SK-N-MC (cell line): Measurements from ENCODE around the gene ARPP21.

ENCODE experiments used
- DNase-seq: peaks from one replicate; pipeline ENCODE4 v3.0.0-alpha.2; 2011; ENCODE audit warnings: low read depth, low spot score
- H3K27ac ChIP-seq: fragments of 200-600 bp; sonication (generic); 2 replicates; pipeline ENCODE4 v1.5.1; 2016; ENCODE audit warnings: mixed run types
- H3K36me3 ChIP-seq: fragments of 200-600 bp; sonication (generic); 2 replicates; pipeline ENCODE4 v1.6.1; 2017; ENCODE audit warnings: antibody characterized with exemption, low read length, mixed read lengths; ENCODE audit not compliant: insufficient read depth
- H3K4me3 ChIP-seq: fragments of 200-600 bp; sonication (generic); 2 replicates; pipeline ENCODE4 v1.5.1; 2016
- H3K9ac ChIP-seq: fragments of 200-600 bp; sonication (generic); 2 replicates; pipeline ENCODE4 v1.8.0; 2017; ENCODE audit warnings: mixed run types, mixed read lengths; ENCODE audit not compliant: insufficient read length
- H3K9me3 ChIP-seq: fragments of 200-600 bp; sonication (generic); 2 replicates; pipeline ENCODE4 v1.6.1; 2017; ENCODE audit warnings: low read depth, mild to moderate bottlenecking, antibody characterized with exemption, low read length, moderate library complexity, mixed read lengths
- EZH2 ChIP-seq: fragments of 200-600 bp; sonication (generic); IDR thresholded peaks from one replicate; pipeline ENCODE4 v1.6.1; 2017; ENCODE audit warnings: antibody characterized with exemption
- FOXP2 ChIP-seq: optimal IDR thresholded peaks from 2 replicates; pipeline ENCODE3; 2011; ENCODE audit warnings: mild to moderate bottlenecking, moderate library complexity; ENCODE audit not compliant: insufficient read depth; ENCODE audit errors: extremely low read length, control extremely low read depth
- POLR2AphosphoS5 ChIP-seq: IDR thresholded peaks from 2 replicates; pipeline ENCODE4 v1.6.1; 2012; ENCODE audit warnings: mild to moderate bottlenecking, low read depth, low read length, borderline replicate concordance

The ARPP21 gene

DNA sequence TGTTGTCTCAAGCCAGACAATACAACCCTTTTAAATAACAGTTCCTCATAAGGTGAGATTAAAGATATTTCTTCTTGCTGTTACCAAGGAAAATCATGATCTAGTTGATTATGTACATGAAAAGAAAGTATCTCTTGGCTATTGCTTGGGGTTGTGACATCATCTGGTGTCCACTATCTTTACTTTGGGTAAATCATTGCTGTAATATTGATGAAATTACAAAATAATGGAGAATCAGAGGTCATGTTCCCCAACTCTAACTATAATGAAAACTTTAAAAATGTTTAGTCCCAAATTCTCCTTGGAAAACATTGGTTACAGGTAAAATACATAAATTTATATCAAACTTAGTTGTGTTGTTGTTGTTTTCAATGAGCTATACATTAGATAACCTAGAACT, 142.2 kb downstream of the ARPP21 start:
- Histone ChIP-seq H3K36me3 (no peaks in the 10 kb centered on the region), H3K4me3 (no peak overlapping the region), H3K27ac (no peak overlapping the region), H3K9me3 (no peaks in the 10 kb centered on the region), H3K9ac (no peak overlapping the region)
- DNase-seq, result no peak
- TF ChIP-seq FOXP2 (no peak), EZH2 (no peak), POLR2AphosphoS5 (no peak)

DNA sequence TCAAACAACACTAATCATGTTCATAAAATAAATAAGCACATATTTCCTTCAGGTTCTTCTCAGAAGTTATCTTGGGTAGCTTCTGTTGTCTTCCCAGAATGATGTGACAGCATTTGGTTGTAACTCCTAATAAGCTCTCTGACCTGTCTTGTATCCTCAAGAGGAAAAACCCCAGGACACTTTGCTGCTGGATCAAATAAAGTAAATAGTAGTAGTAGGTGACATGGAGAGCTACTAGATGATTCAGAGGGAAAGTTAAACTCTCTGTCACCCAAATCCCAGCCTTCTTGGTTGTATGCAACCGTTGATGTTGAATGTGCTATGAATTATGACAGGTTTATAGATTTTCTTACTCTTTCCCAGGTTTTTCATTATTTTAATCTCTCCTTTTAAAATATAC, 143.0 kb downstream of the ARPP21 start:
- no peaks in the 10 kb centered on the region for H3K36me3 ChIP-seq
- no peak overlapping the region for H3K9ac ChIP-seq
- TF ChIP-seq POLR2AphosphoS5 (no peak), FOXP2 (no peak), EZH2 (no peak)
- no peak overlapping the region for H3K4me3 ChIP-seq
- DNase-seq, result no peak
- no peak overlapping the region for H3K27ac ChIP-seq
- H3K9me3 ChIP-seq, result no peaks in the 10 kb centered on the region

DNA sequence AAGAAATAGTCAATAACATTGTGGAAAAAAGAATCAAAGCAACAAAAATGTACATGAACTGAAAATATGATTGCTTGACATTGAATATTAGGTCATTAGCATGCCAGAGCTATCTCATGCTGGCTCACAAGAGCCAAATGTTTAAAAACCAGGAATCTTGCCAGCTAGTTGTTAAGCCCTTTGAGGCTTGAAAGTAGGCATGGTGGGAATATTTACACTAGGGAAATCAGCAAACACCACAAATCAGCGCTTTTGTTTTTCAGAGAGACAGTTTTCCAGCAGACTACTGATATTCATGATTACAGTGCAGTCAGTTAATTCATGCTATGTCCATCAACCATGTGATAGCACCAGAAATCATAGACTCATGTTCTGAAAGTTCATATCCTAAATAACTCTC, 144.8 kb downstream of the ARPP21 start:
- TF ChIP-seq FOXP2, result no peak
- TF ChIP-seq EZH2, result no peak
- TF ChIP-seq POLR2AphosphoS5, result no peak
- no peak overlapping the region for H3K27ac ChIP-seq
- no peak overlapping the region for H3K4me3 ChIP-seq
- no peaks in the 10 kb centered on the region for H3K9me3 ChIP-seq
- no peak overlapping the region for H3K9ac ChIP-seq
- DNase-seq, result no peak
- no peaks in the 10 kb centered on the region for H3K36me3 ChIP-seq

DNA sequence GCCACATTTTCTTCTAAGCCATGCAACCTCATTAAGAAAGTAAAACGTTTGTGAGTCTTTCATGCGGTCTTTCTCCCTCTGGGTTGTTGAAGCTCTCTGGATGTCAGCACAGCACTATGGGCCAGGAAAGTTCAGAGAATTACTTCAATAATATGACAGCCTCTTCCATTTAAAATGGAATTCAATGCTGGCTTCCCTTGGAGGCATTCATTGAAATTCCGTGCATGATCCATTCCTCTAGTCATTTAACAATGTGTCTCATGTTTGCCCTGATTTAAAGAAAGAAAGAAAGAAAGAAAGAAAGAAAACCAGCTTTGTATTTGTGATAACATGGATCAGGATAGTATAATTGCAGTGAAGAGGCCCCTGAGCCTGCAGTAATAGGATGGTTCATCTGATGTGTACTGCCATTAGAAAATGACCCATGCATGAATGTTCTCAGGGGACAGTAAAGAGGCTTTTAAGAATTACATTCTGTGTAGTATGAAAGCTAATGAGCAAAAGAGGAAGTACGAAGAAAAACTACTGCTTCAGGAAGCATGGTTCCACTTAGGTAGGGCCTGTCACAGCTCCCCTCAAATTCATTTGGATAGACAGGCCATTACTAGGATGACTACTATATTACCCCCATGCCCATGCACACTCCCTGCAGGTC, 146.0 kb downstream of the ARPP21 start:
- TF ChIP-seq POLR2AphosphoS5, result no peak
- TF ChIP-seq FOXP2, result no peak
- no peak for TF ChIP-seq EZH2
- H3K4me3 ChIP-seq, result no peak overlapping the region
- H3K9me3 ChIP-seq, result no peaks in the 10 kb centered on the region
- no peaks in the 10 kb centered on the region for H3K36me3 ChIP-seq
- H3K9ac ChIP-seq, result no peak overlapping the region
- DNase-seq, result no peak
- H3K27ac ChIP-seq, result no peak overlapping the region

DNA sequence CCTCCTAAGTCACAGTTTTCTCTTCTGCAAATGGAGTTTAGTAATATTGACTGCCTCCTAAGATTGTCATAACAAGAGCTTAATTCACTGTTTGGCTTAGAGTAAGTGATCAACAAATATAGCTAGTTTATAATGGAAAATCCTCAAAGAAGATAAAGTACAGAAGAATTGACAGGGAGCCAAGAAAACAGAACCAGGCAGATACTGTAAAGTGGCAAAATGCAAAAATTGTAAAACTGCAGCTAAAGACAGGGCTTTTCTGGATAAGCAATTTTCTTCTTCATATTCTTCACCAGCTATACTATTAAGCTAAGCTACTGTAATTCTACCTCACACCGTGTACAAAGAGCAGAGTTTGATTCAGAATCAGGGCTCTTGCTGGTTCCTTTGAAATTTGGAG, 148.6 kb downstream of the ARPP21 start:
- DNase-seq, result no peak
- no peaks in the 10 kb centered on the region for H3K9me3 ChIP-seq
- no peak overlapping the region for H3K4me3 ChIP-seq
- no peaks in the 10 kb centered on the region for H3K36me3 ChIP-seq
- TF ChIP-seq EZH2 (no peak), POLR2AphosphoS5 (no peak), FOXP2 (no peak)
- H3K27ac ChIP-seq, result no peak overlapping the region
- no peak overlapping the region for H3K9ac ChIP-seq

DNA sequence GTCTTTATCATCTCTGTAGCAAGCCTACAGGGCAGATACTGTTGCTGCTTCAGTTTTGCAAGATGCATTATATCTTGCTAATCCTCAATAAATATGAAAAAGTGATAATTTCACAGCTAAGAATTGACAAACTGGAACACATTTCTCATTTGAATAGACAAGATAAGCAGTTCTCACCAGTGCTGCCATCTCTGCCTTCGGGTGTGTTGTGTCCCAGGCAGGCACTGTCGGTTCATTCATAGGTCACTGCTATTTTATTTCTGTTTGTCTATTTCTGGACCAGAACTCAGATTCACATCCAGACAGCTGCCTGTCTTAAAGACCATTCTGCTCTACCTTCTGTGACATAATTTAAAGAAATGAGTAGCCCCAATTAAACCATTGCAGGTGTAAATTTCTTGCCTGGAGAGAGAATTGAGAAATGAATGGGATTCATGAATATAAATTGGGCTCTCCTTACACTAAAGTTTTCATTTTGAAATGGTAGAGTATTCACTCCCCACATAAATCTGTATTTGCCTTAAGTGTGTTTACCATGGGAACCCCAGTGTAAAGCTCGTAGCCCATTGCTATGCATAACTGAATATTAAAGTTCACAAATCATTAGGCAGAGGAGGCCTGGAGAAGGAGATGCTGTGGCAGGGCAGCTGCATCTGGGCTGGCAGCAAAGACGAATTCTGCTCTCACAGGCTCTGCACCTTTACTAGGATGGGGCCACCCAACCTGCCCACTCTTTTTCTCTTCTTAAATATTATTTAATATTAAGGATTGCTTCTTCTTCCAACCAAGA, 149.9 kb downstream of the ARPP21 start:
- DNase-seq, result no peak
- no peak overlapping the region for H3K9ac ChIP-seq
- no peak overlapping the region for H3K27ac ChIP-seq
- H3K9me3 ChIP-seq, result no peaks in the 10 kb centered on the region
- H3K36me3 ChIP-seq, result no peaks in the 10 kb centered on the region; the same call in 1 of the 2 replicates
- no peak overlapping the region for H3K4me3 ChIP-seq
- no peak for TF ChIP-seq EZH2
- TF ChIP-seq POLR2AphosphoS5, result no peak
- no peak for TF ChIP-seq FOXP2

DNA sequence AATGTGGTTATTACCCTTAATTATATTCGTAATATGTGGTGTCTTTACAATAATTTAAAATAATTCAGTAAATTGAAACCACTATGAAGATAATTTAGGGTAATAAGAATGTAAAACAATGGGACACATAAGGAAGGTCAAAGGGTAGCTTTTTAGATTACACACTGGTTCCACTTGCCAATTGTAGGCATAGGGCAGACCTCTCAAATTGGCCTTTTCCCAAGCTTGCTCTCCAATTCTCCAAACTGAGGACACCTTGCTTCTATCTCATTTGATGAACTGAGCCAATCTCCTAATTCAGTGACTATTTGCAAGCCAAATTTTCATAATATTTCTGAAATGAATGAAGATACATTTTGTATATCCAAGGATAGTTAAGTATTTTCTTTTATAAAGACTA, 151.4 kb downstream of the ARPP21 start:
- no peaks in the 10 kb centered on the region; the same call in 1 of the 2 replicates for H3K36me3 ChIP-seq
- H3K9me3 ChIP-seq, result no peaks in the 10 kb centered on the region
- no peak overlapping the region for H3K9ac ChIP-seq
- DNase-seq, result no peak
- TF ChIP-seq POLR2AphosphoS5, result no peak
- TF ChIP-seq FOXP2, result no peak
- TF ChIP-seq EZH2, result no peak
- H3K4me3 ChIP-seq, result no peak overlapping the region
- H3K27ac ChIP-seq, result no peak overlapping the region

DNA sequence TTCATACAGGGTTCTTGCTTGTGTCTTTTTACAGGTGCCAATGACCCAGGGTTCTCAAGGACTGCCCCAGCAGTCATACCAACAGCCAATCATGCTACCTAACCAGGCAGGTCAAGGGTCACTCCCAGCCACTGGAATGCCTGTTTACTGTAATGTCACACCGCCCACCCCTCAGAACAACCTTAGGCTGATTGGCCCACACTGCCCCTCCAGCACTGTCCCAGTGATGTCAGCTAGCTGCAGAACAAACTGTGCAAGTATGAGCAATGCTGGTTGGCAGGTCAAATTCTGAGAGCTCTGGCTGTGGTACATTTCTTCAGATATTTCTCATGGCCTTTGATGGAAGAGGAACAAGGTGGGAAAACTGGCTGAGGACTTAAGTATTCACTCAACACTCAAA, 154.3 kb downstream of the ARPP21 start:
- Histone ChIP-seq H3K9me3 (no peaks in the 10 kb centered on the region), H3K9ac (no peak overlapping the region), H3K36me3 (no peaks in the 10 kb centered on the region; the same call in 1 of the 2 replicates), H3K4me3 (no peak overlapping the region), H3K27ac (no peak overlapping the region)
- no peak for DNase-seq
- TF ChIP-seq FOXP2 (no peak), EZH2 (no peak), POLR2AphosphoS5 (no peak)
